Ureter (tissue), 1 donor: Measurements from ENCODE around the gene CWC27. TPM values are rescaled to one million over a fixed set of nuclear protein-coding genes. Genes with fewer than 3 reads are reported as not detected.

Experiments
- DNase-seq: peaks from one replicate; pipeline ENCODE4 v3.0.0-alpha.2; 2020; ENCODE audit warnings: low spot score
- total RNA-seq: library from RNA; stranded (reverse); gene quantifications from one replicate; pipeline ENCODE4 v1.2.4, GENCODE V29; 2023
- donor health status: DM: yes; HTN: yes; CAD: no.

Gene CWC27
- total RNA-seq, 1 donor from 2014 or later, result 22.8 TPM

- no peak for DNase-seq
Observed at GRCh38 chr5:64978546-64978945, 209.8 kb downstream of the CWC27 start.

DNA sequence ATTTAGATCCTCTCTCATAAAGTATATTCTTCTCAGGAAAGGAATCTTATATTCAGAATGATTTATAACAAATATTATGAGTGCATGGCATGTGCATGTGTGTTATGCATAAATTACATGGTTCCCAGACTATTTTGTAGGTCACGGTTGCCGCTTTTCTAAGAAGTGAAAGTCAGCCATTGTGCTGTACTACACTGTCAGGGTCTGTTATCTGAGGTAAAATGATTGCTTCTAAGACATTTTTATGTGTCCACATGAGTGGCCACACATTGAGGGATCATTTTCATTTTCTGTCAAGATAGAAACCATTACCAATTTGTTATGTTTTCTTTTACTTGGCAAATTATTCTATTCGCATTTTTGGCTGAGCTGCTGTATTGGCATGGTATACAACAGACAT lies 210.8 kb downstream of the CWC27 start:
- DNase-seq, result no peak

GRCh38 chr5:64980176-64980575 lies 211.4 kb downstream of the CWC27 start:
- DNase-seq, result no peak

DNA sequence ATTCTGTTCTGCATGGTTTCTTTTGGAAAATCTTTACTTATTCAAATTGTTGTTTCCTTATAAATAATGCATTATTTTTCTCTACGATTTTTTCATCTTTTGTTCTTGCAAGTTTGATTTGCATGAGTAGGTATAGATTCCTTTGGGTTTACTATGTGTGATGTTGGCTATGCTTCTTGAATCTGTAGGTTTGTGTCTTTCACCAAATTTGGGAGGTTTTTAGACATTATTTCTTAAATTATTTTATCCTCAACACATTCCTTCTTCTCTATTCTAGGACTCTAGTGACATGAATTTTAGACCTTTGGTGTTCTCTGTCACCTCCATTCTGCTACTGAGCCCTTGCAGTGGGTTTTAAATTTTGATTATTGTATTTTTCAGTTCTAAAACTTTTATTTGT lies 219.0 kb downstream of the CWC27 start:
- DNase-seq, result no peak

GRCh38 chr5:65009207-65009606 lies 240.5 kb downstream of the CWC27 start:
- no peak for DNase-seq

GRCh38 chr5:65010841-65011240 lies 242.1 kb downstream of the CWC27 start:
- no peak for DNase-seq

- DNase-seq, result no peak
Observed at GRCh38 chr5:65012301-65012892, 243.7 kb downstream of the CWC27 start.

DNA sequence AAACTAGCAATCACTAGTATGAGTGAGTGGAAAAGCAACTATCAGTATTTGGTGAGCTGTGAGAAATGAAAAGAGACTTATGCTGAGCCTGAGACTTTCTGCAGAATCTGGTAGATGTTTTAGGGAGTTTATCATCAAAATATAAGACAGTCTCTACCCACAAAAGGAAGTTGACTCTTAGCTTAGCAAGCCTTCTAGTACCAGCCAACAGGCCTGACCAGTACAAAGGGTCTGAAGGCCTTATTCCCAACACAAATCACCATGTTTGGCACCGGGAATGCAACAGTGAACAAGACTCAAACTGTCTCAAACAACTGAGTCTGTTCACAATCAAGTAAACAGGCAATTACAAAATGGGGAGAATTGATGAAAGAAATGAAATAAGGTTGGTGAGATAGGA lies 244.4 kb downstream of the CWC27 start:
- no peak for DNase-seq

DNA sequence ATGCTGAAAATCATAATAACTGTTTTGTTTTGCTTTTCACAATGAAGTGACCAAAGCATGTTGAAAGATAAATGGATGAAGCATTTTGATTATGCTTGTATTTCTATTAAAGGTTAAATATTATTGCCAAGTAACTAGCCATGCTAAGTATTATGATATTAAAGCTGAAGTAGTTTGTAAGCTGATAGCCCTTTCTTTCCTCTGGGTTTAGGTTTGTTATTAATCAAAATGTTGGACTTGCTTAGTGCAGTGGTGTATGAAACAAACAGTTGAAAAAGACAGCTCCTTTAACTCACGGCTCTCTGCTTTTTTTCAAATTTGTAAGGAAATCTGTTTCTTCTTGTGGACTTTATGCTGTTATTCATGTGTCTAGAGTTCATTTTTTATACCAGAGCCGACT lies 246.0 kb downstream of the CWC27 start:
- no peak for DNase-seq

GRCh38 chr5:65015767-65016166 lies 247.0 kb downstream of the CWC27 start:
- no peak for DNase-seq

GRCh38 chr5:65017636-65018035 lies 248.9 kb downstream of the CWC27 start:
- no peak for DNase-seq

GRCh38 chr5:65018763-65019162 lies 250.0 kb downstream of the CWC27 start:
- no peak for DNase-seq

GRCh38 chr5:65020492-65020891 lies 251.8 kb downstream of the CWC27 start:
- no peak for DNase-seq

GRCh38 chr5:65021527-65022226 lies 252.9 kb downstream of the CWC27 start:
- no peak for DNase-seq

DNA sequence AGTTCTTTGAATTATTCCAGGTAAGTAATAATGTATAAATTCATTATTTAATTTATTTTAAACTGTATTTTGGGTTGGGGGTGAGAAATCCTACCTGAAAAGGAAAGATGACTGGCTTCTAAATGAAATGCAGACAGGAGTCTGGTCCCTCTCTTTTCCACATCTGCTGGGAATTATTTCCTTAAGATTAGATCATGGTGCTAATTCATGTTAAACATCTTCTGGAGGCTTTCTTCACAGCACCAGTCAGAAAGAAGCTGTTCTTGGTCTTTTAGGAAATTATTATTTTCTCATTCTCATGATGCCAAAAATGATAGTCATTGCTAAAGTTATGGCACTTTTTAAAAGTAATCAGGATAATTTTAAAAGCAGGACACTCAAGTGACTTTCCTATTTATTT lies 254.2 kb downstream of the CWC27 start:
- no peak for DNase-seq

- DNase-seq, result no peak
Observed at GRCh38 chr5:65024681-65025080, 256.0 kb downstream of the CWC27 start.

DNA sequence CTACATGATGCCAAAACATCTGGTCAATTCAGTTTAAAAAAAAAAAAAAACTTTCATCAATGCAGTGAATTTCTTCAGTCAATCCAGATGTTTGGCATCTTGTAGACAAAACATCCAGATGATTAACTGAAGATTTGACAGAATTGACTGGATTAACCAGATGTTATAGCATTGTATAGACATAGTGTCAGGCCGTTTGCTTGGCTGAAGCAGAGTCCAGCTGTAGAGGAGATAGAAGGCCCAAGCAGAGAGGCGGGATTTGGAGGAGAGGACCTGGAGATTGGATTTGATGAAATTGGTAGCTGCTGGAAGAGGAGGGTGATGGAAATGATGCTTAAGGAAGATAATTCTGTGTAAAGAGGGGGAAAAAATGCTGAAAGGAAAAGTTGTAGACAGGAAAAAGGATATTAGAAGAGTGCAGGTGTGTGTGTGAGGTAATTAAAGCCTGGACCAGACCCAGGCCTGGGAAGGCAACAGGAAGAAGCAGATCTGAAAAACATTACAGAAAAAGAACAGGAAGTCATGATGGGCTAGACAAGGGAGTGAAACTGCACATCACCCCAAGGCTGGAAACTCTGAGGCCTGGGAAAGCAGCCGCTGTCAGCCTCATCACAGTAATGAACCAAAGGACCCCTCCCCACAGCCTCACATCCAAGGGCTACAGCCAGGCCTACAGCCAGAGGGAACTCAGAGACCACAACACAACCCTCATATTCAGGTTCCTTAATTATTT lies 258.3 kb downstream of the CWC27 start:
- DNase-seq, result no peak

- no peak for DNase-seq
Observed at GRCh38 chr5:65029178-65029577, 260.4 kb downstream of the CWC27 start.

- no peak for DNase-seq
Observed at GRCh38 chr5:65030056-65030455, 261.3 kb downstream of the CWC27 start.

GRCh38 chr5:65032250-65032649 lies 263.5 kb downstream of the CWC27 start:
- DNase-seq, result no peak

DNA sequence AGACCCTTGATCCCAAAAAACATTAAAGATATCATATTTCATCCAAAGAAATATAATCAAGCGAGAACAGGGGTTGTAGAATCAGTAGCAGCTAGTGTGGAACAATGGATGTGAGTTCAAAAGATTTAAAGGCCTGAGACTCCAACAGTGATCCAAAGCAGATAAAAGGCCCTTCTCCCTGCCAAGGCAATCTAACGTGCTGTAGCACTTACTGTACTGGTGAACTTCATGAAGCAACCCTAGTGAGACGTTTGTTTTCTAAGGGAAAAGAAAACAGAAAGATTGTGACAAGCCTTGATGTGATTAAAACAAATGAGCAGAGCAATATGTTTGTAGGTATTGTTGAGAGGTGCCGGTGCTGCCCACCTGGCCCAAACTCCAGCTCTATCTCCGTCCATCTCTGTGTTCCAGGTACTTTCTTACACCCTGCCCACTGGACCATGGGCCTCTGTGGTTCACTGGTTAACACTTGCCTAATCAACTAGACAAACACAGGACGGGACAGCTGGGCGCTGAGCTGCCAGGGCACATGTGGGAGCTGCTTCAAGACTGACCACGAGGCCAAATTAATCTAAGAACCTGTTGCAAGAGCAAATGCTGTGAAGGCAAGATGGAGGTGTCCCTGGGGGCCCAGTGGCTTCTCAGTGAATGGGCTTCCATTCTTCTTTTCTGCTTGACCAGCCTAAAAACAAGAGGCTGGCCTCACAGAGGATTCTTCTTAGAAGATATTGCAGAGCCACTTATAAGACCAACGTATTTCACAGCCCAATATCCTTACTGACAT lies 265.5 kb downstream of the CWC27 start:
- DNase-seq, result no peak

DNA sequence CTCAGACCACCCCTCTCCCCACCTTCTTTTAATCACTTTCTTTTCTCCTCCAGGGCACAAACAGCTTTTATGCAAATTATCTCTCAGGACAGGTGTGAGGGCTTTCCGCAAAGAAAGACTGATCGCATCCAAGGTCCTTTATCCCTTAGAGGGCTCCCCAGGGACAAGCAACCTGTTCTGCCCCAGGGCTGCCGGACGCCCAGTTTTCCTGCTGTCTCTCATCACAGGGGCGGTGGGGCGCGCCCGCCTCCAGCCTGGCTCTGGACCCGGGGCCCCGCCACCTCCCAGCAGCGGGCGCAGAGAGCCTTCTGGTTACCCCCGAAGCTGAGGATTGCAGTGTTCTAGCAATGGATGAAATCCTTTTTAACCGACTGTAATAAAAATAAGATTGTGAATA lies 266.1 kb downstream of the CWC27 start:
- no peak for DNase-seq
